HepG2 (cell line): ENCODE data around the gene FGFR4. TPM values are rescaled to one million over a fixed set of nuclear protein-coding genes. Genes with fewer than 3 reads are reported as not detected.

Experiments
- CSRNP1 ChIP-seq: sonication (generic); formaldehyde crosslinking; IDR thresholded peaks from 2 replicates; pipeline ENCODE4 v1.8.1; 2023; ENCODE audit warnings: mild to moderate bottlenecking, missing genetic modification reagents
- EZH2 ChIP-seq: conservative IDR thresholded peaks from 2 replicates; pipeline ENCODE4 v1.6.1; 2012; ENCODE audit warnings: mild to moderate bottlenecking, low read depth, low read length, moderate library complexity
- HNRNPH1 ChIP-seq: fragments of 200-400 bp; formaldehyde crosslinking; optimal IDR thresholded peaks from 2 replicates; pipeline ENCODE3; 2017; ENCODE audit warnings: mild to moderate bottlenecking, low read depth, low read length
- LCORL ChIP-seq, 2 experiments: fragments of 450-650 bp in 1 of 2; sonication (generic) in 1 of 2; formaldehyde crosslinking in 1 of 2; IDR thresholded peaks; 2 replicates each; pipeline versions ENCODE4 v1.5.0 to v1.6.1; 2017 to 2020; ENCODE audit warnings: antibody characterized with exemption in 1 of 2, missing genetic modification reagents in 1 of 2
- NR2F2 ChIP-seq: IDR thresholded peaks from 2 replicates; pipeline ENCODE4 v1.6.1; 2012; ENCODE audit warnings: low read depth, inconsistent platforms, borderline replicate concordance
- NR2F6 ChIP-seq, 2 experiments: IDR thresholded peaks; 2 replicates each; pipeline ENCODE4 v1.6.1; 2016; ENCODE audit warnings: antibody characterized with exemption in 1 of 2, mild to moderate bottlenecking in 1 of 2
- SALL2 ChIP-seq: sonication (generic); formaldehyde crosslinking; IDR thresholded peaks from 2 replicates; pipeline ENCODE4 v1.8.1; 2023; ENCODE audit warnings: mild to moderate bottlenecking, missing genetic modification reagents, inconsistent platforms
- SOX6 ChIP-seq, 2 experiments: fragments of 450-650 bp in 1 of 2; sonication (generic) in 1 of 2; formaldehyde crosslinking in 1 of 2; IDR thresholded peaks; 2 replicates each; pipeline versions ENCODE4 v1.4.0 to v1.6.1; 2017 to 2020; ENCODE audit warnings: antibody characterized with exemption in 1 of 2, mild to moderate bottlenecking in 1 of 2, missing genetic modification reagents in 1 of 2
- TCF7 ChIP-seq: sonication (generic); IDR thresholded peaks from 2 replicates; pipeline ENCODE4 v1.6.1; 2016; ENCODE audit warnings: antibody characterized with exemption, low read depth
- TOE1 ChIP-seq: sonication (generic); formaldehyde crosslinking; IDR thresholded peaks from 2 replicates; pipeline ENCODE4 v1.4.0; 2020; ENCODE audit warnings: mild to moderate bottlenecking, missing genetic modification reagents
- ZFP36L2 ChIP-seq: sonication (generic); formaldehyde crosslinking; IDR thresholded peaks from 2 replicates; pipeline ENCODE4 v1.4.0; 2020; ENCODE audit warnings: missing genetic modification reagents
- ZNF280B ChIP-seq: sonication (generic); formaldehyde crosslinking; IDR thresholded peaks from 2 replicates; pipeline ENCODE4 v1.5.0; 2020; ENCODE audit warnings: missing genetic modification reagents, mild to moderate bottlenecking, borderline replicate concordance
- ZNF772 ChIP-seq: sonication (generic); formaldehyde crosslinking; IDR thresholded peaks from 2 replicates; pipeline ENCODE4 v1.5.0; 2020; ENCODE audit warnings: mild to moderate bottlenecking, missing genetic modification reagents
- ZNF788 ChIP-seq: sonication (generic); formaldehyde crosslinking; IDR thresholded peaks from 2 replicates; pipeline ENCODE4 v1.5.0; 2020; ENCODE audit warnings: mild to moderate bottlenecking, missing genetic modification reagents, borderline replicate concordance
- polyA plus RNA-seq, 8 experiments: library from polyadenylated mRNA; depleted of rRNA in 3 of 8; stranded (reverse) in 7 of 8; unstranded in 1 of 8; fragments of >200 nt; fragmentation: Illumina TruSeq in 4 of 8; extraction: Trizol in 4 of 8; gene quantifications; 2 replicates each; pipeline versions ENCODE4 v1.2.1 to v1.2.3, GENCODE V29; 2011 to 2016; ENCODE audit warnings: low read depth in 4 of 8, missing spikeins in 1 of 8, mixed read lengths in 1 of 8; ENCODE audit not compliant: insufficient read depth in 1 of 8
- total RNA-seq, 5 experiments: library from RNA; depleted of rRNA; stranded (reverse); fragments of >200 nt; fragmentation: Illumina TruSeq; extraction: Trizol; gene quantifications; 2 replicates each; pipeline ENCODE4 v1.2.3, GENCODE V29; 2016; ENCODE audit warnings: low read depth in 1 of 5
- TF ChIP-seq, protein P1 (sequence below): sonication (generic); formaldehyde crosslinking; IDR thresholded peaks from 2 replicates; pipeline ENCODE4 v1.8.1; 2023; ENCODE audit warnings: mild to moderate bottlenecking, missing genetic modification reagents
- TF ChIP-seq, protein P2 (sequence below): sonication (generic); formaldehyde crosslinking; IDR thresholded peaks from 2 replicates; pipeline ENCODE4 v1.5.1; 2020; ENCODE audit warnings: missing genetic modification reagents, mild to moderate bottlenecking, borderline replicate concordance
- TF ChIP-seq, protein P3 (sequence below): sonication (generic); formaldehyde crosslinking; conservative IDR thresholded peaks from 2 replicates; pipeline ENCODE4 v1.8.0; 2022; ENCODE audit warnings: mild to moderate bottlenecking, moderate library complexity, missing genetic modification reagents
- TF ChIP-seq, protein P4 (sequence below): sonication (generic); formaldehyde crosslinking; IDR thresholded peaks from 2 replicates; pipeline ENCODE4 v1.4.0; 2020; ENCODE audit warnings: missing genetic modification reagents

The FGFR4 gene
- total and polyA plus RNA-seq, 2 of the 13 experiments (the other 11 are each of a cell fraction or from before 2014, with no cell fraction given): 129 to 219 TPM

DNA sequence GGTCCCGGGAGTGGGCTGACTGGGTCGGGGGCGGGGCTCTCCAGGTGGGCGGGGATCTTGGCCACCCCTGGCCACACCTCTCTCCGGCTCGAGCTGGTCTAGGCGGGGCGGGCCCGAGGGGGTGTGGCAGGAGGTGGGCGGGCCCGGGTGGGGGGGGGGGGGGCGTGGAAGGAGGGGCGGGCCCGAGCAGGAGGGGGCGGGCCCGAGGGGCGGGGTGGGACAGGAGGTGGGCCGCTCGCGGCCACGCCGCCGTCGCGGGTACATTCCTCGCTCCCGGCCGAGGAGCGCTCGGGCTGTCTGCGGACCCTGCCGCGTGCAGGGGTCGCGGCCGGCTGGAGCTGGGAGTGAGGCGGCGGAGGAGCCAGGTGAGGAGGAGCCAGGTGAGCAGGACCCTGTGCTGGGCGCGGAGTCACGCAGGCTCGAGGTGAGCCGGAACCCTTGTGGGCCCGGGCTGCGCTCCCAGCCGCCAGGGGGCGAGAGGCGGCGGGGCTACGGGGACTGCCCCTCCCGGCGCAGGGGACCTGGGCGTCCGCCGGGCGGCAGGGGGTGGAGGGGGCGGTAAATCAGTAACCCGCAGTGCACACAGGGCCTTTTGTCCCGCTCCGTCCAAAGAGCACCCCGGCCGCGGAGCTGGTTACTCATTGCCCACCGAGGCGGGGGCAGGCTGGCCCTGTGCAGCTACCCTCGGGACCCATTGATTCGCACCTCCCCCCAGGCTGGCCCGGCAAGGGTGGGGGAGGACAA, at the start of gene FGFR4 (continued):
- peak; percentile 93; the same call in 1 of the 2 replicates for TF ChIP-seq ZNF280B
- peak; percentile 42; the same call in 1 of the 2 replicates for TF ChIP-seq ZFP36L2 (CRISPR knock-in tag)
- TF ChIP-seq NR2F2: no peak
- no peak for TF ChIP-seq EZH2
- peak; percentile 28; the same call in 1 of the 2 replicates for TF ChIP-seq TCF7
- TF ChIP-seq, protein P1, sequence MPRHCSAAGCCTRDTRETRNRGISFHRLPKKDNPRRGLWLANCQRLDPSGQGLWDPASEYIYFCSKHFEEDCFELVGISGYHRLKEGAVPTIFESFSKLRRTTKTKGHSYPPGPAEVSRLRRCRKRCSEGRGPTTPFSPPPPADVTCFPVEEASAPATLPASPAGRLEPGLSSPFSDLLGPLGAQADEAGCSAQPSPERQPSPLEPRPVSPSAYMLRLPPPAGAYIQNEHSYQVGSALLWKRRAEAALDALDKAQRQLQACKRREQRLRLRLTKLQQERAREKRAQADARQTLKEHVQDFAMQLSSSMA (CRISPR knock-in tag): peak; percentile 66; the same call in 1 of the 2 replicates
- TF ChIP-seq LCORL (IDR thresholded peaks at IDR 0.05): no peak
- peak; percentile 91 for TF ChIP-seq LCORL (CRISPR knock-in tag; IDR thresholded peaks at IDR 0.05)
- TF ChIP-seq, protein P2, sequence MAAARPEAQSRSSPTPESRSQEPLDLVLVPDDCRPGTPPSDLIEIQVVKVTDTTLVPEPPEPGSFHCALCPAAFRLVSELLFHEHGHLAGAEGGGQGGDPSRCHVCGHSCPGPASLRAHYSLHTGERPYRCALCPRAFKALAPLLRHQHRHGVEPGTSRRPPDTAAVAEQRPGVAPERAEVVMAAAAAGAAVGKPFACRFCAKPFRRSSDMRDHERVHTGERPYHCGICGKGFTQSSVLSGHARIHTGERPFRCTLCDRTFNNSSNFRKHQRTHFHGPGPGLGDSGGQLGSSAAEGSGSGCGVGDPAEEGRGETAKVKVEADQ (CRISPR knock-in tag): 0 out of 2 replicates have a peak, but pooled peaks have one; percentile 84
- peak; percentile 28; the same call in 1 of the 2 replicates for TF ChIP-seq NR2F6 (IDR thresholded peaks at IDR 0.05)
- peak; percentile 77 for TF ChIP-seq NR2F6 (CRISPR knock-in tag; IDR thresholded peaks at IDR 0.05)
- TF ChIP-seq SALL2 (CRISPR knock-in tag): peak; percentile 82
- TF ChIP-seq HNRNPH1: peak; percentile 28
- TF ChIP-seq TOE1 (CRISPR knock-in tag): 0 out of 2 replicates have a peak, but pooled peaks have one; percentile 19
- TF ChIP-seq CSRNP1 (CRISPR knock-in tag): peak; percentile 90
- TF ChIP-seq, protein P3, sequence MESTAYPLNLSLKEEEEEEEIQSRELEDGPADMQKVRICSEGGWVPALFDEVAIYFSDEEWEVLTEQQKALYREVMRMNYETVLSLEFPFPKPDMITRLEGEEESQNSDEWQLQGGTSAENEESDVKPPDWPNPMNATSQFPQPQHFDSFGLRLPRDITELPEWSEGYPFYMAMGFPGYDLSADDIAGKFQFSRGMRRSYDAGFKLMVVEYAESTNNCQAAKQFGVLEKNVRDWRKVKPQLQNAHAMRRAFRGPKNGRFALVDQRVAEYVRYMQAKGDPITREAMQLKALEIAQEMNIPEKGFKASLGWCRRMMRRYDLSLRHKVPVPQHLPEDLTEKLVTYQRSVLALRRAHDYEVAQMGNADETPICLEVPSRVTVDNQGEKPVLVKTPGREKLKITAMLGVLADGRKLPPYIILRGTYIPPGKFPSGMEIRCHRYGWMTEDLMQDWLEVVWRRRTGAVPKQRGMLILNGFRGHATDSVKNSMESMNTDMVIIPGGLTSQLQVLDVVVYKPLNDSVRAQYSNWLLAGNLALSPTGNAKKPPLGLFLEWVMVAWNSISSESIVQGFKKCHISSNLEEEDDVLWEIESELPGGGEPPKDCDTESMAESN (CRISPR knock-in tag): peak; percentile 89
- TF ChIP-seq ZNF788 (CRISPR knock-in tag): peak; percentile 87
- TF ChIP-seq, protein P4, sequence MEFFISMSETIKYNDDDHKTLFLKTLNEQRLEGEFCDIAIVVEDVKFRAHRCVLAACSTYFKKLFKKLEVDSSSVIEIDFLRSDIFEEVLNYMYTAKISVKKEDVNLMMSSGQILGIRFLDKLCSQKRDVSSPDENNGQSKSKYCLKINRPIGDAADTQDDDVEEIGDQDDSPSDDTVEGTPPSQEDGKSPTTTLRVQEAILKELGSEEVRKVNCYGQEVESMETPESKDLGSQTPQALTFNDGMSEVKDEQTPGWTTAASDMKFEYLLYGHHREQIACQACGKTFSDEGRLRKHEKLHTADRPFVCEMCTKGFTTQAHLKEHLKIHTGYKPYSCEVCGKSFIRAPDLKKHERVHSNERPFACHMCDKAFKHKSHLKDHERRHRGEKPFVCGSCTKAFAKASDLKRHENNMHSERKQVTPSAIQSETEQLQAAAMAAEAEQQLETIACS (CRISPR knock-in tag): peak; percentile 75
- no peak for TF ChIP-seq SOX6 (IDR thresholded peaks at IDR 0.05)
- TF ChIP-seq SOX6 (CRISPR knock-in tag; IDR thresholded peaks at IDR 0.05): peak; percentile 90
- TF ChIP-seq ZNF772 (CRISPR knock-in tag): peak; percentile 87
